Activated T-cell treated with anti-CD3 and anti-CD28 coated beads for 4 hours (primary cell): Measurements from ENCODE around the gene PRCD.

Experiments
- DNase-seq: peaks from one replicate; pipeline ENCODE4 v3.0.0-alpha.2; 2020

The PRCD gene, protein sequence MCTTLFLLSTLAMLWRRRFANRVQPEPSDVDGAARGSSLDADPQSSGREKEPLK

DNA sequence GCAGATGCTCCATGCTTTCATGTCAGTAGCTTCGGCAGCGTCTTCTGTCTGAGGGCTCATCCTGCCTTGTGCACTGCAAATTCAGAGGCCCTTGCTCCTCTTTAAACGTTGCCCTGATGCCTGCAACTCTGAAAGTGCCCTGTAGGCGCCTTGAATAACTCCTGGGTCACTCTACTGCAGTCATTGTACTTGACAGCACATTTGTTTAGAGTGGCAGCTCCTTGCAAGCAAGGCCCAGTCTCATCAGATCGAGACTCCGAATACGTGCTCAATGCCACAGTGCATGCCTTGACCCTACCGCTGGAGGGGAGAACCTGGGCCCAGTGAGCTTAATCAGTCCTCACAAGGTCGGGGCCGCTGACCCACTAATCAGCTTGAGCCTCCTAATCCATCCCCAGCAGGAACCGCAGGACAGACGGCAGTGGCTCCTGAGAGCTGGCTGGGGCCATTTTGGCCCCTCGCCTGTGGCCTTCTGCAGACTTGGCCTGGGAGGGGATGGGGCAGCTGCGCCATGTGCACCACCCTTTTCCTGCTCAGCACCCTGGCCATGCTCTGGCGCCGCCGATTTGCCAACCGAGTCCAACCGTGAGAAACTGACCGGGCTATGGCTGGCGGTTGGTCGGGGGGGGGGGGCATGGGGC lies at the start of gene PRCD:
Gene PRCD, plus strand, starts transcription at position 414 of the 641 bp plus-strand sequence. Its CDS starts 98 bp downstream, at position 512.
- DNase-seq: no peak

DNA sequence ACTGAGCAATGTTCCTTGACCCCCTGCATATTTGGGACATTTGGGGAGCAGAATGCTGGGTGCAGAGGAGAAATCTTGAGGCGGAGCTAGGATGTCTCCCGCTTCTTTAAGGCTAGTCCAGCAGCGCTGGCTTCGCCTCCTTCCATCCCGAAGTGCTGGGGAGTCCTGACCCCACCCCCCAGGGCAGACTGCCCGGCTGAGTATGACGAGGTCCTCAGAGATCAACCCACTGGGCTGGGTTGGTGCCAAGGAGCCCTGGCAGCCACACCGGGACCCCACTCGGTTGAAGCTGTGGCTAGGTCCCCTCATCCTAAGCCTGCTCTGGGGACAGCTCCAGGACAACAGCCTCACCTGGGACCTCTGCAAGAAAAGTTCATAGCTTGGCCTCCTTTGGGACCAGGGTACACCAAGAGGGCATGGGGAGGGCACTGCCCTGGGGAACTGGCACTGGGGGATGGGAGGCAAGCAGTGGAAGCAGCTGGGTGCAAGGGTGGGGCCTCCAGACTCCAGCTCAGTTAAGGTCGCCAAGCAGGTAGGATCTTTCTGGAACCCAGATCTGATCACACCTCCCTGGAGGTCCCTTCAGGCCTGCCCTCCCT lies 49.6 kb upstream of the PRCD start:
- DNase-seq: no peak

GRCh38 chr17:76491271-76492122 lies 48.3 kb upstream of the PRCD start:
- no peak for DNase-seq

DNA sequence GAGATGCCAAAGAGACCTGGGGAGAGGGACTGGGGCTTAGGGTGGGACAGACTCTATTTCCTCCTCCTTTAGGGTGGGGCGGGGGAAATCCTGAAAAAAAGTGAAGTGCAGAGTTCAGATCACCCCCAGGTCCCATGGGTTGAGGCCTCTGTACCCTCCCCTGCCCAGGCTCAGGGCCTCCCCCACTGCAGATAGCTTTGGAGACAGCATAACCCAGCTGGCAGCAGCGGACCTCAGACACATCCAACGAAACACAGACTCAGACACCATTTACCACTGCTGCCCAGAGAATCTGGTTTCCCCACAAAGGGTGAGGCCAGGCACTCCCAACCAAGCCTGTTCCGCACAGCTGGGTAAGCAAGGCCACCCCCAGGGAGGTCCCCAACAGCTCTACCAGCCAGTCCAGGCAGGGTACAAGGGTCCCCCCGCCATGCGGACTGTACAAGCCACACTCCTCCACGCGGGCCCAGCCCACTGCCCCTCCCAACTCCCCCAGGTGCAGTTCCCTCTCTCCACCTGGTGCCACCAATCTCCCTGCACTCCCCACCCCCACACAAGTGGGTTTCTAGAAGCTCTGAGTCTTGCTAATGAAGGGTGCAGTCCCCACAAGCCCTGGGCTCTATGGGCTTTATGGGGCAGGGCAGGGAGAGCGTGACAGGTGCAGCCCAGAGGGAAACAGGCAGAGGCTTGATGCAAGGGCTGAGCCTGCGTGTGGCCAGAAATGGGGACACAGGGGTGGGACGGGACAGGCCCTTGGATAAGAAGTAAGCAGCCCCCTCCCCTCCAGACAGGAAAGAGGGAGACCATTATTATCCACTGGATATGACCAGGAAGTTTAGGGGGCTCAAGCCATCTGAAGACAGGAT lies 47.5 kb upstream of the PRCD start:
- no peak for DNase-seq

GRCh38 chr17:76492989-76493501 lies 46.8 kb upstream of the PRCD start:
- DNase-seq: no peak

GRCh38 chr17:76493505-76494167 lies 46.2 kb upstream of the PRCD start:
- no peak for DNase-seq

DNA sequence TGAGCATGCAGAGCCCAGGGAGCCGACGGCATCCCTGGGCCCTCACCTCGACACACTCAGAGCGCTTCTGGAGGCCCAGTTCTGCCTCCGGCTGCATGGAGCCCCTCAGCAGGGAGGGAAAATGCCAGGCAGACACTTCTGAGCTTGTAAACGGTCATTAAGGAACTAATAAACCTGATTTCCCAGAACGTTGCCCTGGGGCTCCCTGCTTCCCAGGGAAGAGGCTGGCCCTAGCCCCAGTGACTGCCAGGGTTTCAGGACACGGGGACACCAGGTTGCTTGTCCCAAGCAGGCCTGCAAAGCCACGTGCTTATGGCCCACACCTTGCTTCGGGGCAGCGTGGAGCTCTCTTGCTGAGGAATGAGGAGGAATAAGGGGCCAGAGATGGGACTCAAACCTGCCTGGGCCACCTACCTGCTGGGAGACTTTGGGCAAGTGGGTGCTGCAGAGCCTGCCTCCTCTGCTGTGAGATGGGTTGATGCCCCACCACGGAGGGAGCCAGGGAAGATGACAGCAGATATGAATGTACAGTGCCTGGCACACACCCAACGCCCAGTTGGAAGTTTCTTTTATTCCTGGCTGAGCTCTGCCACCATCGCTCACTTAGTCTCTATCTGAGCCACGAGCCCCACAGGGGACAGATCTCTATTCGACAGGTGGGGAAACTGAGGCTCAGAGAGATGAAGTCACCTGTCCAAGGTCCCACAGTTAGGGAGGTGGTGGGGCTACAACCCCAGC lies 44.0 kb upstream of the PRCD start:
- DNase-seq: no peak

- no peak for DNase-seq
Observed at GRCh38 chr17:76496464-76496863, 43.4 kb upstream of the PRCD start.

GRCh38 chr17:76497699-76497978 lies 42.2 kb upstream of the PRCD start:
- DNase-seq: no peak

DNA sequence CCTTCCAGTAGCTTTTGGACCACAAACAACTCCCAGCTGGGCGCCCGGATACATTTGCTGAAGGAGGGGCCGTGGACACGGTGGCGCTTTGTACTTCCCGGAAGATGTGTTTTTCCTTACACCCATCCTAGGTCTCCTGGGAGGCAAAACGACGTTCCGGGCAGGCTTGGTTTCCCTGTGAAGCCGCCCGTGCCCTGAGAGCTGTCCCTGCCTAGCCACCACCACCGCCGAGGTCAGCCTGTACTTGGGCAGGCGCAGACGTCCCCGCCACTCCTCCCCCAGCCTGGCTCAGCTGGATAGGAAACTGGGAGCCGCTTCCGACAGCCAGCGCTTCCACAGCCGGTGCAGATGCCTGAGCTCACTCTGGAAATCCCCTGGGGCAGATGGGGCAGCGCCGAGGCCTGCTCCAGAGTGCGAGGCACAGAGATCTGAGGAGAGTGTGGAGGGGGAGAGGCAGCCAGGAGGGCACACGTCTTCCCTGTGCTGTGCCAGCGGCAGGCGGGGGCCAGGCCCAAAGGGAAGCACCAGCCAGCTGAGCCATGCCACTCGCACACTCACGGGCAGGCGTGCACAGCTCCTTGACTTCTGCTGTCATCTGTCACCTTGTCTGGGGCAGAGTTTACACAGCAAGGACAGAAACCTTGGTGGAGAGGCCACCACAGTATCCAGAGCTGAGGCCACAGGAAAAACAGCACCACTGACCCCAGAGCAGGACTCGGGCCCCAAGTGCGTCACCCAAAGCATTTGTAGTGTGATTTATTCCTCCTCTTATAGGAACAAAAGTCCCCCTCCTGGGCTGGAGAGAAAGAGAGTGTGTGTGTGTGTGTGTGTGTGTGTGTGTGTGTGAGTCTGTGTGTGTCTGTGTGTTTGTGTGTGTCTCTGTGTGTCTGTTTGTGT lies 41.6 kb upstream of the PRCD start:
- DNase-seq: no peak

DNA sequence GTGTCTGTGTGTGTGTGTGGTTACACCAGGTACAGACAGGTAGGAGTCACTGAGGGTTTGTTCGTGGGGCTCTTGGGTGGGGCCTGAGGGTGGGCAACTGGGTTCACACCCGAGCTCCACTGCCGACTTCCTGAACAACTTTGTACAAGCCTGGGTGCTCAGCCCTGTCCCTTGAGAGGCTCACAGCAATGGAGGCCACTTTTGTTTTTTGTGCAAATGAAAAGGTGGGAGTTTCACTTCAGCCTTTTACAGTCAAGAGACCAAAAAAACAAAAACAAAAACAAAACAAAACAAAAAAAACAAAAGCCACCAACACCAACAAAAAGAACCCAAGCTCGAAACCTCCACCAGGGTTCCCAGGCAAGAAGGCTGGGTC lies 41.0 kb upstream of the PRCD start:
- no peak for DNase-seq

DNA sequence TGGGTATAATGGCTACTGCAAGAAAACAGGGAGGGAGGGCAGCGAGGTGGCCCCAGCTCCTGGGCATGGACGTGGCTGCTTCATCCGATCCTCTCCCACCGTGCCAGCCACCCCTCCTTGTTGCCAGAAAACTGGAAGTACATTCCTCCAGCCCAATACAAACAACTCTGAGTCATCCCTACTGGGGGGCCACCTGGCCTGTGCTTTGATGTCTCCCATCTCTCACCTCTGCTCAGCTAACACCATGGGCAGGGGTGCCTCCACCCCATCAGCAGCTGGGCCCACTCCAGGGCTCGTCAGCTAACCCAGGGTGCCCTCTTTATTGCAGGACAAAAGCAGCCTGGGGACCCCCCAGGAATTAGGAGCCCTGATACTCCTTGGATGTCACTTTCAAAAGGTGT lies 40.6 kb upstream of the PRCD start:
- DNase-seq: no peak

- no peak for DNase-seq
Observed at GRCh38 chr17:76500074-76500746, 39.6 kb upstream of the PRCD start.

DNA sequence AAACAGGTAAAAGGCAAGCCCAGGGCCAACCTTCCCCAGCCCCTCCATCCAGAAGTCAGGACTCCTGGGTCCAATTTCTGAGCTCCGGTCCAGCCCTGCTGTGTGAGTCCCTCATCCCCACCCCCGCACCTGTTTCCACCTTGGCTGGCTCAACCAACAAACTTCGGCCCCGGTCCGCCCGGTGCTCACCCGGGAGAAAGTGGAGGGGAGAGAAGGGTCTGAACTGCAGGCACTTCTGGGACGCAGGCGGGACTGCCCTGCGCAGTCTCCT lies 39.2 kb upstream of the PRCD start:
- no peak for DNase-seq

DNA sequence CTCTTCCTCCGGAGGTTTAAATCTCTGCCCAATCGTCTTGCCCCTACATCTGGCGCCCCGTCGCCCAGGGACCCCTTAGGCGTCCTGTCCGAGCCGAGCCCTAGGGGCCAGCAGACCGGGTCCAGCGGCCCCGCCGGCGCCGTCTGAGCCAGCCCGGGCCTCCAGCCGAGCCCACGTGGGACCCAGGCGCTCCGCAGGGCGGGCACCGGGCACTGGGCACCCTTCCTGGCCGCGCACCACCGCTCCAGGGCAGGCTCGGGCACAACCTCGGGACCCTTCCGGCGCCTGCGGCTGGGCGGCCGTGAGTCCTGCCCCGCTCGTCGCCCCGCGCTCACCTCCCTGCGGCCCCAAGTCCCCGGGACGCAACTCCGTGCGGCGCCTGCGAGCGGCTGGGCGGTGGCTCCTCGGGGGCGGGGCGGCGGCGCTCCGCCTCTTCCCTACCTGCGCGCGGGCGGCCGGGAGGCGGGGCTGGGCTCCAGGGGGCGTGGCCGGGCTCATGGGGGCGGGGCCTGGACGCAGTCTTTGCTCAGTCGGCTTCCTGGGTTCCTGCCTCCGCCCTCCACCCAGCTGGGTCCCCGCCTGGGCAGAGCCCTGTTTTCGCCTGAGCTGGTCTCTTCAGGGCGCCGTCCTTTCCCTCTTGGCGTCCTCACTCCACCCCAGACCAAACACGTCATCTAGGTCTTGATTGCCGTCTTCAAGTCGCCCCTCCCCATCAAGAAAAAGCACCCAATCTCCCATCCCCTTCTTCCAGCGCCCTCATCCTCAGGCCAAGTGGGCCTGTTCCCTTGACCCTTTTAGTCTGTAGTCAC lies 38.6 kb upstream of the PRCD start, which contains the start of gene RHBDF2:
Gene RHBDF2, minus strand, starts transcription at position 406 of the 809 bp plus-strand sequence. CDS start 19,899 bp downstream, outside the sequence.
- DNase-seq: peak; percentile 97

GRCh38 chr17:76501827-76502307 lies 38.0 kb upstream of the PRCD start:
- DNase-seq: no peak

GRCh38 chr17:76502341-76503211 lies 37.3 kb upstream of the PRCD start:
- no peak for DNase-seq

- DNase-seq: no peak
Observed at GRCh38 chr17:76504117-76504516, 35.7 kb upstream of the PRCD start.
